ENCODE data around the gene CYP27A1. TPM values are rescaled to one million over a fixed set of nuclear protein-coding genes. Genes with fewer than 3 reads are reported as not detected.

The CYP27A1 gene
- total RNA-seq, 2 donors from 2014 or later, result 32.8 to 53.7 TPM

DNA sequence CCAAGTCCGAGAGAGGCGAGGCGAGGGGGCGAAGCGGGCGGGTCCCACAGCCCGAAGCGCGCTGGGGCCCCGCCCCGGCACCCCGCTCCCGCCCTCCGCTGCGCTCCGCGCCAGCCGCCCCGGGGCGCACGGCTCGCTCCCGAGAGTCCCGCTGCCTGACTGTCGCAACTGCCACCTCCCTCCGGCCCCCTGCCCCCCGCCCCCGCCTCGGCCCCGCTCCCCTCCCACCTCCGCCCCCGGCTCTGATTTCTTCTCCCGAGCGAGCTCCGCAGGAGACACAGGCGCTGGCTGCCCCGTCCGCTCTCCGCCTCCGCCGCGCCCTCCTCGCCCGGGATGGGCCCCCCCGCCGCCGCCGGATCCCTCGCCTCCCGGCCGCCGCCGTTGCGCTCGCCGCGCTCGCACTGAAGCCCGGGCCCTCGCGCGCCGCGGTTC is 77.6 kb downstream of the CYP27A1 start, which contains the start of gene WNT6:
Gene WNT6, plus strand, starts transcription at position 250 of the 432 bp plus-strand sequence. CDS start 233 bp downstream, outside the sequence.
- no peak within 1 kb of the TSS for H3K27ac ChIP-seq (ENCODE audit: low read depth, low read length)
- H3K36me3 ChIP-seq (ENCODE audit: control insufficient read depth, insufficient read depth, low read length), result no peaks in the 10 kb centered on the region
- TF ChIP-seq, protein P1, sequence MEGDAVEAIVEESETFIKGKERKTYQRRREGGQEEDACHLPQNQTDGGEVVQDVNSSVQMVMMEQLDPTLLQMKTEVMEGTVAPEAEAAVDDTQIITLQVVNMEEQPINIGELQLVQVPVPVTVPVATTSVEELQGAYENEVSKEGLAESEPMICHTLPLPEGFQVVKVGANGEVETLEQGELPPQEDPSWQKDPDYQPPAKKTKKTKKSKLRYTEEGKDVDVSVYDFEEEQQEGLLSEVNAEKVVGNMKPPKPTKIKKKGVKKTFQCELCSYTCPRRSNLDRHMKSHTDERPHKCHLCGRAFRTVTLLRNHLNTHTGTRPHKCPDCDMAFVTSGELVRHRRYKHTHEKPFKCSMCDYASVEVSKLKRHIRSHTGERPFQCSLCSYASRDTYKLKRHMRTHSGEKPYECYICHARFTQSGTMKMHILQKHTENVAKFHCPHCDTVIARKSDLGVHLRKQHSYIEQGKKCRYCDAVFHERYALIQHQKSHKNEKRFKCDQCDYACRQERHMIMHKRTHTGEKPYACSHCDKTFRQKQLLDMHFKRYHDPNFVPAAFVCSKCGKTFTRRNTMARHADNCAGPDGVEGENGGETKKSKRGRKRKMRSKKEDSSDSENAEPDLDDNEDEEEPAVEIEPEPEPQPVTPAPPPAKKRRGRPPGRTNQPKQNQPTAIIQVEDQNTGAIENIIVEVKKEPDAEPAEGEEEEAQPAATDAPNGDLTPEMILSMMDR (conservative IDR thresholded peaks at IDR 0.05), result no peak
- Mint-ChIP-seq H3K4me1 (peaks cover 13% of the 10 kb centered on the region), H3K9me3 (no peaks in the 10 kb centered on the region), H3K4me3 (peak within 1 kb of the TSS; percentile 48), H3K27ac (no peak within 1 kb of the TSS), H3K36me3 (ENCODE audit: low read depth) (no peaks in the 10 kb centered on the region), H3K27me3 (ENCODE audit: insufficient read depth) (peaks cover 95% of the 10 kb centered on the region)
- no peaks in the 10 kb centered on the region for H3K9me3 ChIP-seq (ENCODE audit: control insufficient read depth, low read length)
- WGBS, 2 experiments (ENCODE audit: insufficient coverage in 1 of 2, insufficient read length in 1 of 2), result 1% methylated on average over 62 of the region's 64 CpGs; no CpG with 5 or more reads in 1 of the 2 experiments
- H3K4me3 ChIP-seq (ENCODE audit: low read length), result no peak within 1 kb of the TSS
- H3K27me3 ChIP-seq (ENCODE audit: control insufficient read depth, insufficient read depth, low read length, poor library complexity, severe bottlenecking), result peaks cover 98% of the 10 kb centered on the region
- H3K9ac ChIP-seq (ENCODE audit: extremely low read depth, low read length, poor library complexity, severe bottlenecking), result no peak within 1 kb of the TSS
- H3K4me1 ChIP-seq (ENCODE audit: control insufficient read depth, insufficient read depth, low read length), result peaks cover 8% of the 10 kb centered on the region
- DNase-seq, result peak; percentile 82

- H3K4me1 ChIP-seq (ENCODE audit: control insufficient read depth, insufficient read depth, low read length), result peaks cover 8% of the 10 kb centered on the region
- DNase-seq, result no peak
- H3K4me3 ChIP-seq (ENCODE audit: low read length), result no peak overlapping the region
- Mint-ChIP-seq H3K4me3 (peak overlapping the region; percentile 48), H3K27ac (no peak overlapping the region), H3K27me3 (ENCODE audit: insufficient read depth) (peaks cover 95% of the 10 kb centered on the region), H3K36me3 (ENCODE audit: low read depth) (no peaks in the 10 kb centered on the region), H3K4me1 (peaks cover 13% of the 10 kb centered on the region), H3K9me3 (no peaks in the 10 kb centered on the region)
- H3K27ac ChIP-seq (ENCODE audit: low read depth, low read length), result no peak overlapping the region
- TF ChIP-seq, protein P1 (conservative IDR thresholded peaks at IDR 0.05), result no peak
- no peaks in the 10 kb centered on the region for H3K9me3 ChIP-seq (ENCODE audit: control insufficient read depth, low read length)
- no peaks in the 10 kb centered on the region for H3K36me3 ChIP-seq (ENCODE audit: control insufficient read depth, insufficient read depth, low read length)
- no peak overlapping the region for H3K9ac ChIP-seq (ENCODE audit: extremely low read depth, low read length, poor library complexity, severe bottlenecking)
- peaks cover 98% of the 10 kb centered on the region for H3K27me3 ChIP-seq (ENCODE audit: control insufficient read depth, insufficient read depth, low read length, poor library complexity, severe bottlenecking)
- WGBS, 2 experiments (ENCODE audit: insufficient coverage in 1 of 2, insufficient read length in 1 of 2), result 3 to 5% methylated on average over 27 to 47 of the region's 47 CpGs
Measured at GRCh38 chr2:218859988-218860831, 78.3 kb downstream of the CYP27A1 start.

- peaks cover 94% of the 10 kb centered on the region for H3K27me3 ChIP-seq (ENCODE audit: control insufficient read depth, insufficient read depth, low read length, poor library complexity, severe bottlenecking)
- peaks cover 8% of the 10 kb centered on the region for H3K4me1 ChIP-seq (ENCODE audit: control insufficient read depth, insufficient read depth, low read length)
- no peak overlapping the region for H3K9ac ChIP-seq (ENCODE audit: extremely low read depth, low read length, poor library complexity, severe bottlenecking)
- TF ChIP-seq, protein P1 (conservative IDR thresholded peaks at IDR 0.05), result no peak
- peaks cover 93% of the 10 kb centered on the region for H3K27me3 Mint-ChIP-seq (ENCODE audit: insufficient read depth)
- H3K27ac Mint-ChIP-seq, result no peak overlapping the region
- H3K36me3 Mint-ChIP-seq (ENCODE audit: low read depth), result no peaks in the 10 kb centered on the region
- no peaks in the 10 kb centered on the region for H3K9me3 ChIP-seq (ENCODE audit: control insufficient read depth, low read length)
- H3K36me3 ChIP-seq (ENCODE audit: control insufficient read depth, insufficient read depth, low read length), result no peaks in the 10 kb centered on the region
- H3K4me3 Mint-ChIP-seq, result no peak overlapping the region
- H3K4me3 ChIP-seq (ENCODE audit: low read length), result peak overlapping the region; percentile 35
- H3K27ac ChIP-seq (ENCODE audit: low read depth, low read length), result no peak overlapping the region
- WGBS, 2 experiments (ENCODE audit: insufficient coverage in 1 of 2, insufficient read length in 1 of 2), result 0 to 2% methylated on average over 19 to 21 of the region's 21 CpGs
- DNase-seq, result peak; percentile 96
- no peaks in the 10 kb centered on the region for H3K9me3 Mint-ChIP-seq
- peaks cover 13% of the 10 kb centered on the region for H3K4me1 Mint-ChIP-seq
Measured at GRCh38 chr2:218860950-218861381, 79.0 kb downstream of the CYP27A1 start.
